Thyroid gland (tissue), 4 donors: ENCODE data around the gene TRPC6.

Experiments
- CTCF ChIP-seq, 6 experiments: fragments of 200-600 bp in 3 of 6; fragments of 450-650 bp in 3 of 6; sonication (generic) in 3 of 6; IDR thresholded peaks; one replicate each; pipeline ENCODE4 v1.5.1; 2016 to 2019; ENCODE audit warnings: antibody characterized with exemption in 6 of 6, mild to moderate bottlenecking in 2 of 6, inconsistent platforms in 1 of 6, moderate library complexity in 1 of 6
- POLR2A ChIP-seq, 2 donors: fragments of 450-650 bp; IDR thresholded peaks; one replicate each; pipeline ENCODE4 v1.6.1; 2017; ENCODE audit warnings: antibody characterized with exemption in 2 of 2, mild to moderate bottlenecking in 2 of 2, moderate library complexity in 1 of 2

- TF ChIP-seq CTCF (IDR thresholded peaks at IDR 0.05) (no peak), POLR2A (IDR thresholded peaks at IDR 0.05) (no peak)
Measured at GRCh38 chr11:101435408-101435973, 148.3 kb downstream of the TRPC6 start.
